WERI-Rb-1 (cell line): Measurements from ENCODE around the gene SMYD4.

Experiments
- DNase-seq: peaks from one replicate; pipeline ENCODE4 v3.0.0-alpha.2; 2020
- H3K27ac ChIP-seq: fragments of 250-450 bp; sonication (Bioruptor Pico); 2 replicates; pipeline ENCODE4 v1.5.1; 2020; ENCODE audit warnings: mild to moderate bottlenecking, moderate library complexity
- H3K27me3 ChIP-seq: fragments of 250-450 bp; sonication (Bioruptor Pico); 2 replicates; pipeline ENCODE4 v1.5.1; 2021; ENCODE audit warnings: mild to moderate bottlenecking, low read depth, moderate library complexity; ENCODE audit not compliant: insufficient read depth, severe bottlenecking
- H3K36me3 ChIP-seq: fragments of 250-450 bp; sonication (Bioruptor Pico); 2 replicates; pipeline ENCODE4 v1.5.1; 2020; ENCODE audit warnings: mild to moderate bottlenecking, moderate library complexity
- H3K4me3 ChIP-seq: 2 replicates; pipeline ENCODE4 v1.5.1; 2011; ENCODE audit warnings: low read depth, mild to moderate bottlenecking, control low read depth, low read length
- H3K9me3 ChIP-seq: fragments of 250-450 bp; sonication (Bioruptor Pico); 2 replicates; pipeline ENCODE4 v1.5.1; 2021; ENCODE audit warnings: mild to moderate bottlenecking, moderate library complexity; ENCODE audit not compliant: severe bottlenecking
- TF ChIP-seq, protein P1 (sequence below): IDR thresholded peaks from 2 replicates; pipeline ENCODE4 v1.5.1; 2011; ENCODE audit warnings: low read depth, mild to moderate bottlenecking, control low read depth, inconsistent platforms, low read length

SMYD4 gene

DNA sequence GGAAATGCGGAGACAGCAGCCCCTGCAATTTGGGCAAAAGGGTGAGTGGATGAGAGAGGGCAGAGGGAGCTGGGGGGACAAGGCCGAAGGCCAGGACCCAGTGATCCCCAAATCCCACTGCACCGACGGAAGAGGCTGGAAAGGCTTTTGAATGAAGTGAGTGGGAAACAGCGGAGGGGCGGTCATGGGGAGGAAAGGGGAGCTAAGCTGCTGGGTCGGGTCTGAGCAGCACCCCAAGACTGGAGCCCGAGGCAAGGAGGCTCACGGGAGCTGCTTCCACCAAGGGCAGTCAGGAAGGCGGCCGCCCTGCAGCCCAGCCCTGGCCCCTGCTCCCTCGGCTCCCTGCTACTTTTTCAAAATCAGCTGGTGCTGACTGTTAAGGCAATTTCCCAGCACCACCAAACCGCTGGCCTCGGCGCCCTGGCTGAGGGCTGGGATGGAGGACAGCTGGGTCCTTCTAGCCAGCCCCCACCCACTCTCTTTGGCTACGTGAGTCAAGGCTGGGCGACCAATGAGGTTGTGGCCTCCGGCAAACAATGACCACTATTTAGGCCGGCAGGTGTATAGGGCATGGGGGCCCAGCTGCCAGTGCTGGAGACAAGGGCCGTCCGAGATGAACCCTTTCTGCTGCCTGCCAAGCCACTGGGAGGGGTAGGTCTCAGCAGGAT, 67.3 kb downstream of the SMYD4 start:
- no peaks in the 10 kb centered on the region for H3K27me3 ChIP-seq
- peak overlapping the region; percentile 78 for H3K4me3 ChIP-seq
- peak overlapping the region; percentile 98 for H3K27ac ChIP-seq
- TF ChIP-seq, protein P1, sequence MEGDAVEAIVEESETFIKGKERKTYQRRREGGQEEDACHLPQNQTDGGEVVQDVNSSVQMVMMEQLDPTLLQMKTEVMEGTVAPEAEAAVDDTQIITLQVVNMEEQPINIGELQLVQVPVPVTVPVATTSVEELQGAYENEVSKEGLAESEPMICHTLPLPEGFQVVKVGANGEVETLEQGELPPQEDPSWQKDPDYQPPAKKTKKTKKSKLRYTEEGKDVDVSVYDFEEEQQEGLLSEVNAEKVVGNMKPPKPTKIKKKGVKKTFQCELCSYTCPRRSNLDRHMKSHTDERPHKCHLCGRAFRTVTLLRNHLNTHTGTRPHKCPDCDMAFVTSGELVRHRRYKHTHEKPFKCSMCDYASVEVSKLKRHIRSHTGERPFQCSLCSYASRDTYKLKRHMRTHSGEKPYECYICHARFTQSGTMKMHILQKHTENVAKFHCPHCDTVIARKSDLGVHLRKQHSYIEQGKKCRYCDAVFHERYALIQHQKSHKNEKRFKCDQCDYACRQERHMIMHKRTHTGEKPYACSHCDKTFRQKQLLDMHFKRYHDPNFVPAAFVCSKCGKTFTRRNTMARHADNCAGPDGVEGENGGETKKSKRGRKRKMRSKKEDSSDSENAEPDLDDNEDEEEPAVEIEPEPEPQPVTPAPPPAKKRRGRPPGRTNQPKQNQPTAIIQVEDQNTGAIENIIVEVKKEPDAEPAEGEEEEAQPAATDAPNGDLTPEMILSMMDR, result no peak
- DNase-seq, result peak; percentile 66
- H3K9me3 ChIP-seq, result no peaks in the 10 kb centered on the region
- H3K36me3 ChIP-seq, result peaks cover 6% of the 10 kb centered on the region

DNA sequence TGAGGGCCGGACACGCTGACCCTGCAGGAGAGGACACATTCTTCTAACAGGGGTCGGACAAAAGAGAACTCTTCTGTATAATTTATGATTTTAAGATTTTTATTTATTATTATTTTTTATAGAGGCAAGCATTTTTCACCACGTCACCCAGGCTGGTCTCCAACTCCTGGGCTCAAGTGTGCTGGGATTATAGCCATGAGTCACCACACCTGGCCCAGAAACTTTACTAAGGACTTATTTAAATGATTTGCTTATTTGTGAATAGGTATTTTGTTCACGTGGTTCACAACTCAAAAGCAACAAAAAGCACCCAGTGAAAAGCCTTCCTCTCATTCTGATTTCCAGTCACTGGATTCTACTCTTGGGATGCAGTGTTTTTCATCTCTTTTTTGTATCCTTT, 70.2 kb downstream of the SMYD4 start:
- H3K9me3 ChIP-seq, result no peaks in the 10 kb centered on the region
- no peak overlapping the region for H3K4me3 ChIP-seq
- no peaks in the 10 kb centered on the region for H3K27me3 ChIP-seq
- H3K36me3 ChIP-seq, result no peaks in the 10 kb centered on the region
- H3K27ac ChIP-seq, result no peak overlapping the region
- TF ChIP-seq, protein P1, result no peak
- DNase-seq, result no peak

DNA sequence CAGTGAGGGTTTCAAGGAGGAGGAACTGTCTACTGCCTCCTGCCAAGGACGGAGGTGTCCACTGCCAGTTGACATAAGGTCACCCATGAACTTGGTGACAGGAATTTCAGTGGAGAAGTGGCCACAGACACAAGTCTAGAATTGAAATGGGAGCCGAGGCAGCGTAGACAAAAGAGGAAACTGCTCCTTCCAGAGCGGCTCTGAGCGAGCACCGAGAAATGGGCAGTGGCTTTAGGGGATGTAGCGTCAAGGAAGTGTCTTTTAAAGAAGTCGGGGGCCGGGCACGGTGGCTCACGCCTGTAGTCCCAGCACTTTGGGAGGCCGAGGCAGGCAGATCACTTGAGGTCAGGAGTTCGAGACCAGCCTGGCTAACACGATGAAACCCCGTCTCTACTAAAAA, 70.9 kb downstream of the SMYD4 start:
- TF ChIP-seq, protein P1, result no peak
- Histone ChIP-seq H3K27me3 (no peaks in the 10 kb centered on the region), H3K9me3 (no peaks in the 10 kb centered on the region), H3K27ac (no peak overlapping the region), H3K4me3 (no peak overlapping the region), H3K36me3 (no peaks in the 10 kb centered on the region)
- DNase-seq, result no peak

- Histone ChIP-seq H3K27ac (no peak overlapping the region), H3K27me3 (no peaks in the 10 kb centered on the region), H3K4me3 (no peak overlapping the region), H3K36me3 (no peaks in the 10 kb centered on the region), H3K9me3 (no peaks in the 10 kb centered on the region)
- peak; percentile 25 for DNase-seq
- TF ChIP-seq, protein P1, result no peak
Observed at GRCh38 chr17:1755827-1756262, 73.9 kb downstream of the SMYD4 start.

DNA sequence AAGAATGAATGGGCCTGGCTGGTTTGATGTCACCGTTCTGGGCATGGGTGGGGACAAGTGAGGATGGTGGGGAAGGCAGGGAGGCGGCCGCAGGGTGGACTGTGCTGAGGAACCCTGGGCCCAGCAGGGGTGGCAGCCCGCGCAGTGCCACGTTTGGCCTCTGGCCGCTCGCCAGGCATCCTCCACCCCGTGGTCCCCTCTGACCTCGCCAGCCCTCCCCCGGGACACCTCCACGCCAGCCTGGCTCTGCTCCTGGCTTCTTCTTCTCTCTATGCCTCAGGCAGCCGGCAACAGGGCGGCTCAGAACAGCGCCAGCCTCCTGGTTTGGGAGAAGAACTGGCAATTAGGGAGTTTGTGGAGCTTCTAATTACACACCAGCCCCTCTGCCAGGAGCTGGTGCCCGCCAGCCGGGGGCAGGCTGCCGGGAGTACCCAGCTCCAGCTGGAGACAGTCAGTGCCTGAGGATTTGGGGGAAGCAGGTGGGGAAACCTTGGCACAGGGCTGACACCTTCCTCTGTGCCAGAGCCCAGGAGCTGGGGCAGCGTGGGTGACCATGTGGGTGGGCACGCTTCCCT, 74.4 kb downstream of the SMYD4 start:
- H3K36me3 ChIP-seq, result no peaks in the 10 kb centered on the region
- TF ChIP-seq, protein P1, result no peak
- H3K27ac ChIP-seq, result no peak overlapping the region
- no peak overlapping the region for H3K4me3 ChIP-seq
- DNase-seq, result no peak
- no peaks in the 10 kb centered on the region for H3K27me3 ChIP-seq
- H3K9me3 ChIP-seq, result no peaks in the 10 kb centered on the region
